GM19397 (cell line): ENCODE data around the gene CMTM4.
A peak's percentile ranks its signal among the peaks of the same experiment; 100 is the strongest.
"Not testable (repeated sequence)": the region's sequence is repeated elsewhere in the genome, so short reads cannot be mapped to it uniquely, and the experiment has no call there.

Source experiments
- ATAC-seq: cut with Tn5 transposase; IDR thresholded peaks from one replicate; pipeline ENCODE4 v1.9.1; 2021; ENCODE audit warnings: mild to moderate bottlenecking, moderate library complexity; ENCODE audit not compliant: unreplicated experiment

Gene CMTM4

DNA sequence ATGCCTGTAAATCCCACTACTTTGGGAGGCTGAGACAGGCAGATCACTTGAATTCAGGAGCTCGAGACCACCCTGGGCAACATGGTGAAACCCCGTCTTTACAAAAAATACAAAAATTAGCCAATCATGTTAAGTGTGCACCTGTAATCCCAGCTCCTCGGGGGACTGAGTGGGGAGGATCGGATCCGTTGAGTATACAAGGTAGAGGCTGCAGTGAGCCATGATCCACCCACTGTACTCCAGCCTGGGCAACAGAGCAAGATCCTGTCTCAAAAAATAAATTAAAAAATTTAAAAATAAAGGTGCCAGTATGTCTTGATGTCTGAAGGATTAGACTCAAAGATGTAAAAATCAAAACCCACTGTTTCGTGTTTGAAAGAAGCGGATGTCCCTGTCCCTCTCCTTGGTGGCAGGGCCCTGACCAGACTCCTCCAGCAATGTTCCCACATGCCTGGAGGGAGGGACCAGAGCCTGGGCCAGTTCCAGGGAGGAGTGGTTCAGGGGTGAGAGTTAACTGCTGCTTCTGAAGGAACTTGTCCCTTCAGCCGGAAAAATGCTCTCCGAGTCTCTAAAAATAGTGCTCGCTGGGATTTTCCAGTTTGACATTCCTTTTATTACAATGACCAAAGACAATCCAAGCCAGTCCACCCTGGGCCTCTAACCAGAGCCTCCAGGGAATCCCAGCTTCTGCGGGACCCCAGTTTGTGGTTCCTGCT is 9.4 kb upstream of the CMTM4 start:
- ATAC-seq = no peak

DNA sequence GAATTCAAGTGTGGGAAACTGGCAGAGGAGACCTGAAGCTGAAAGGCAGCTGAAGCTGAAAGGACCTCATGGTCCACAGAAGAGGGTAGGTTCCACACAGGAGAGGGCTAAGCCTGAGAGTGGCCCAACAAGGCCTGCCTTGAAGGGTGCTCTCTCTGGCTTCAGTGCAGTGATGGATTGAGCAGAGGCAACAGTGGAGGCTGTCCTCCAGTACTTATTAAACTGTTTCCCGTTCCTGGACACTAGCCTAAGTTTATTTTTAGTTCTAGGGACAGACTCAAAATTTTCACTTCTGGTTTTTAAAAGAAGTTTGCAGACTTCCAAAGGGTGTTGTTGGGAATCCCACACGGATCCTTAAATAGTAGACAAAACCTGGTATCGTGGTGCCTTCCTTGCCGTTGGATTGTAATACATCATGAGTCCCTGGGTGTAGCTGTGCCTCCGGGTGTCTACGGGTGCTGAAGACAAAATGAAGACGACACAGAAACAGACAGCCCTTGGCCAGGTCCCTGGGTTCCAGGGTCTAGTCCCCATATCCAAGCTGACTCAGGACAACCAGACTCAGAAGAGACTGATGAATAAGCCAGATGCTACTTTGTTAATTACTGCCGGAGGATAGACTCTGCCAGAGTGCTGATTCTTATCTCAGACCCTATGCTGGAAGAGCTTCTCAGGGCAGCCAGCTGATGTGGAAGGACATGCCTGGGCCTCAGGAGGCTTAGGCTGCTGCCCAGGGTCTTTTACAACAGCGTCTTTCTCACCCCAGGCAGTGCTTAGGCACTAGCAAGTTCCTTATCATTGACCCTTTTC is 7.1 kb upstream of the CMTM4 start:
- no peak for ATAC-seq

DNA sequence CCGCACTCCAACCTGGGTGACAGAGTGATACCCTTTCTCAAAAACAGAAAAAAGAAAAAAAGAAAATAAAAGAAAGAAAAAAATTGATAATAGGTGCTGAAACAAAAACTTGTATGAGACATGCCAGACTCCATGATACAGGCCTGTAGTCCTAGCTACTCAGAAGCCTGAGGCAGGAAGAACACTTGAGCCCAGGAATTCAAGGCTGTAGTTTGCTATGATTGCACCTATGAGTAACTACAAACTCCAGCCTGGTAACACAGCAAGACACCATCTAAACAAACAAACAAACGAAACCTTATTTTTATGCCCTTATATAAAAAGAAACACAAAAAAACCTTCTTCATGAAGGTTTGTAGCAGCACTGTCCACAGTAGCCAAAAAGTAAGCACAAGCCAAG is 5.0 kb upstream of the CMTM4 start:
- no peak for ATAC-seq

DNA sequence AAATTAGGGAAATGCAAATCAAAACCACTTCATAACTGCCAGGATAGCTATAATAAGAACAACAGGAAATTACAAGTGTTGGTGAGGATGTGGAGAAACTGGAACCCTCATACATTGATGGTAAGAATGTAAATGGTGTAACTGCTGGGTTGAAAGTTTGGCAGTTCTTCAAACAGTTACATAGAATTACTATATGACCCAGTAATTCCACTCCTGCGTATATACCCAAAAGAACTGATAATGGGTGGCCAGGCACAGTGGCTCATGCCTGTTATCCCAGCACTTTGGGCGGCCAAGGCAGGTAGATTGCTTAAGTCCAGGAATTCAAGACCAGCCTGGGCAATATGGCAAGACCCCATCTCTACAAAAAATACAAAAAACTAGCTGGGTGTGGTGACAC is 4.5 kb upstream of the CMTM4 start:
- no peak for ATAC-seq

DNA sequence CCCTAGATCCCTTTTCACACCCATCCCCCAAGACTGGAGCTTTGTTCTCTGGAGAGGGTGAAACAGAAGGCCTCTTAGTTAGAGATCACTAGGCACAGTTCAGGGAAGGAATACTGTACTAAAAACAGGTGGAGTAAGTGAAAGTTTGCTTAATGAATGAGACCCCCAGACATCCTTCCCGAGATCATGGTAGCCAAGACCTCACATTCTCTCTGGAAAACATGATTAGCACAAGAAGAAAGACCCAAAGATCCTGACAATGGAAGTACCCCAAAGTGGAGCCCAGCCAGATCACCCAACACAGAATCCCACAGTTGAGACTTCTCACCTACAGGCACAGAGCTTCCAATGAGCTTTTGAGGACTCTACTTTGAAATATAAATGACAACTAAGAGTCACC is 3.4 kb upstream of the CMTM4 start:
- no peak for ATAC-seq

DNA sequence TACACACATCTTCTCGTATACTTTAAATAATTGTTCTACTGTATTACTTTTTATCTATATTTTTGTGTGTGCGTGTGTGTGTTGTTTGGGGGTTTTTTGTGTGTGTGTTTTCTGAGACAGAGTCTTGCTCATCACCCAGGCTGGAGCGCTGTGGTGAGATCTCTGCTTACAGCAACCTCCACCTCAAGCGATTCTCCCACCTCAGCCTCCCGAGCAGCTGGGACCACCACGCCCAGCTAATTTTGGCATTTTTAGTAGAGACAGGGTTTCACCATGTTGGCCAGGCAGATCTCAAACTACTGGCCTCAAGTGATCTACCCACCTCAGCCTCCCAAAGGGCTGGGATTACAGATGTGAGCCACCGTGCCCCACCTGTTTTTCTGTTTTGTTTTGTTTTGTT is 1.5 kb upstream of the CMTM4 start:
- ATAC-seq = no peak

DNA sequence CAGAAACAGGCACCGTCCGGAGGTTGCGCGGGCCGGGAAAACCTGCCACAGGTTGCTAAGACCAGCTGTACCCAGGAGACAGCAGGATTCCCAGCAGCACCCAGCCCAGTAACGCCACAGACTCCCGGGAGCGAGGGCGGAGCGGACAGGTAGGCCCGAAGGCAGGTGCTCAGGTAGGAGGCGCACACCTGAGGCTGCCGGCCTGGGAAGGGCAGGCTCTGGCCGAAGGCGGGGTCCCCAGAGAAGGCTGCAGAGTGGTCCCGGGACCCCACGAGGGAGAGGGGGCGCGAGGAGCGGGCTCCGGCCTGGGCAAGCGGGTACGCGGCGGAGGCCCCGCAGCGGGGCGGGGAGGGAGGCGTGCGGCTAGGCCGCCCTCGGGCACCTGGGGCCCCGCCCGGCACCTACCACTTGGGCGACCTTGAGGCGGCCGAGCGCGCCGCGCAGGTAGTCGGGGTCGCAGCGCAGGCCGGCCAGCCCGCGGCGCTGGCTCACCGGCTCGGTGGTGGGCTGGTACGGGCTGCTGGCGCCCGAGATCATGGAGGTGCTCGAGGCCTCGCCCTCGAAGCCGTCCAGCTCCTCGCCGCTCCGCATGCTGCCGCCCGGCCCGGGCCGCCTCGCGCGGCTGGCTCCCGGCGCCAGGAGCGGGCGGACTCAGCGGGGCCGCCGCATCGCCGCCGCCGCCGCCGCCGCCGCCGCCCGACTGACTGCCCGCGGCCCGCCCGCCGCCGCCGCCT is 441 bp downstream of the CMTM4 start:
- peak; percentile 45 for ATAC-seq

DNA sequence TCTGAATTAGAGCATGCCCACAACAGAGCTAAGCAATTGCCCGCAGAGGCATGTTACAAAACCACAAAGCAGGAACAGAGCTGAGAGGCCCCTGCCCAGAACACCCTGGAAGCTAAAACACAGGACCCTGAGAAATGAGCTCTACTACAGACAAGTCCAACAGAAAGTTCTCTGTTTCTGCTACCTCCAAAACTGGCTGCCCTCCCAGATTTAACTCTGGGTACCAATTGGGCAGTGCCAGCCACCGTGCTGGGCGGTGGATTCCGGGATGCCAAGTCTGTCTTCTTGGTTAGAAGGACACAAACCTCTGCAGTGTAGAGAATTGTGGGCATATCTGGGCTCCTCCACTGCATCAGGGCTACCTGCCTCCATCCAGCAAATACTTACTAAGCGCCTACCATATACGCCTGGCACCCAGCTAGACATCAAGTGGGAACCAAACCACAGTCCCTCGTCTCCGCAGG is 1.0 kb downstream of the CMTM4 start:
- ATAC-seq = no peak

DNA sequence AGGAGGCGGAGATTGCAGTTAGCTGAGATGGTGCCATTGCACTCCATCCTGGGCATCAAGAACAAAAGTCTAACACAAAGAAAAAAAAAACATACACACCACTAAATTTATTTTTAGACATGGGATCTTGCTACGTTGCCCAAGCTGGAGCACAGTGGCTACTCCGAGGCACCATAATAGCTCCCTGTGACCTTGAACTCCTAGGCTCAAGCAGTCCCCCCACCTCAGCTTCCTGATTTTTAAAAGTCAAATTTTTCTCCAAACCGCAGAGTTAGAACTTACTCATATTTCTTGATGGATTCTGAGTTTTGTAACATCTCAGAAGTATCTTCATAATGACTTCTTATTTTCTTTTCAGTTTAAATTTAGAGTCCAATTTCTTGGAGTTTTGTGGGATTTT is 3.4 kb downstream of the CMTM4 start:
- ATAC-seq = no peak

DNA sequence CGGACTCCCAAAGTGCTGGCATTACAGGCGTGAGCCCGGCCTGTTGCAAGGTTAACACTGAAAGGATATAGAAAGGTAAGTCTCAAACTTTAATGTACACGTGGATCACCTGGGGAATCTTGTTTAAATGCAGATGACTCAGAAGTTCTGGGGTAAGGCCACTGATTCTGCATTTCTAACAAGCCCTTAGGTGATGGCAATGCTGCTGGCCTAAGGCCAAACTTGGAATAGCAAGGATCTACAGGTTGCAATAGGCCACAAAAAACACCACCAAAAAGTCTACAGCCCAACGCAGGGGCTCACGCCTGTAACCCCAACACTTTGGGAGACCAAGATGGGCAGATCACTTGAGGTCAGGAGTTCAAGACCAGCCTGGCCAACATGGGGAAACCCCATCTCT is 4.2 kb downstream of the CMTM4 start:
- no peak for ATAC-seq

DNA sequence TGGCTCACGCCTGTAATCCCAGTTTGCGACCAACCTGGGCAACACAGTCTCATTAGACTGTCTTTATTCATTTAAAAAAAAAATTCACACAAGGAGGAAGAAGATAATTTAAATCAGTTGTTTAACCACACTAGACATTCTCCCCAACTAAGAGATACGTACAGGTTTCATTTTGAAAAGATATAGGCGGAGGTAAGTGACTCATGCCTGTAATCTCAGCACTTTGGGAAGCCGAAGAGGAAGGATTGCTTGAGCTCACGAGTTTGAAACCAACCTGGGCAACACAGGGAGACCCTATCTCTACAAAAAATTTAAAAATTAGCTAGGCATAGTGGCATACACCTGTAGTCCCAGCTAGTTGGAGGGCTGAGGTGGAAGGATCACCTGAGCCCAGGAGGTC is 5.3 kb downstream of the CMTM4 start:
- no peak for ATAC-seq

DNA sequence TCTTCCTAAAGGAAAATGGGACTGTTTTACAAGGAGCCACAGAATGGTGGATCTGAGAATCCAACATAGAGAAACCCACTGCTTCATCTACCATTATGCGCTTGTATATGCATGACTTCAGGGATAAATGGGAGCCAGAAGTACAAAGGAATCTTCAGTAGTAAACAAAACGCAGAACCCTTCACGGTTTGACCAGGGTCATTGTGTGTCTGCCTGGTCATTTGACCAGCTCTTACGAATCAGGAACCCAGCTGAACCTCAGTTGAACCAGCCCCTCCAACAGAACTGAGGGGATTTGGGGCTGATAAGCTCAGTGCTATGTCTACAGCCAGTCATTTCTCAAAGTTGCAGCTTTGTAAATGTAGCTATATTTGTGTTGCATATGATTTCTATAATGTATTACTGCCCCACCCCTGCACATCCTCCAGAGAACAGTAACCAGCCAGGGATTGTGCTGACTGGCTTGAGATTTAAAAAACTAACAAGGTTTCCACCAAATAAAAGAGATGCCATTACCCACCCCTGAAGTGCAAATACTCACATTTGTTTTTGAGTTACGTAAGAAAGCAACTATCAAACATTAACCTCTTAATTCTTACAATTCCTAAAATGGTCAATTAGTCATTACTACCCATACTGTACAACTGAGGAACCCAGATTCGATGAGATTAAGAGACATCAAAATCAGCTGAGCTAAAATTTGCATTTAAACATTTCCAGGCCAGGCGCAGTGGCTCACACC is 6.3 kb downstream of the CMTM4 start:
- ATAC-seq = no peak

DNA sequence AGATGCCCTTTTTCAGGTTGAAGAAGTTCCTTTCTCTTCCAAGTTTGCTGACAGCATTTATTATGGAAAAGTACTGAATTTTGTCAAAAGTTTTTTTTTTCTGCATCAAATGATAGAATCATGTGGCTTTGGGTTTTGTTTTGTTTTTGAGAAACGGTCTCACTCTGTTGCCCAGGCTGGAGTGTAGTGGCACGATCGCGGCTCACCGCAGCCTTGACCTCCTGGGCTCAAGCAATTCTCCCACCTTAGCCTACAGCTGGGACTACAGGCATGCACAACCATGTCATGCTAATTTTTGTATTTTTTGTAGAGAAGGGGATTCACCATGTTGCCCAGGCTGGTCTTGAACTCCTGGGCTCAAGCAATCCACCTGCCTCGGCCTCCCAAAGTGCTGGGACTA is 7.3 kb downstream of the CMTM4 start:
- no peak for ATAC-seq

DNA sequence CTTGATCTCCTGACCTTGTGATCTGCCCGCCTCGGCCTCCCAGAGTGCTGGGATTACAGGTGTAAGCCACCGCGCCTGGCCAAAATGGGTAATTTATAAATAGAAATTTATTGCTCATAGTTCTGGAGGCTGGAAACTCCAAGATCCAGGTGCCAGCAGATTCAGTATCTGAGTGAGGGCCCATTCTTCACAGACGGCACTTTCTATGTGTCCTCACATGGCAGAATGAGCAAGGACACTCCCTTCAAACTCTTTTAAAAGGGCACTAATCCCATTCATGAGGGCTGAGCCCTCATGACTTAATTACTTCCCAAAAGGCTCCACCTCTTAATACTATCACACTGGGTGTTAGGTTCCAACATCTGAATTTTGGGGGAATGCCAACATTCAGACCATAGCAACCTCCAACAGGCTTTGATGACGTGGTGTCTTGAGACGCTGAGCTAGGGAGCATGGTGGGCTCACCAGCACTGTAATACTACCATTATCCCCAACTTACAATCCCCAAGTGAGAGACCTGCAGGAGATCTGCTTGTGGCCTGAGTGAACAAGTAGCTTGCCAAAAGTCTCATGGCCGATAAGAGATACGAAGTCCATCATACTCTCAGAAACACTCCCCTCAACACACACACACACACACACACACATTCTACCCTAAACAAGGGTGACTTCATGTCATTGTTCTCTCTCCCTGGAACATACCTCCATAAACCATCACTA is 8.5 kb downstream of the CMTM4 start:
- no peak for ATAC-seq

DNA sequence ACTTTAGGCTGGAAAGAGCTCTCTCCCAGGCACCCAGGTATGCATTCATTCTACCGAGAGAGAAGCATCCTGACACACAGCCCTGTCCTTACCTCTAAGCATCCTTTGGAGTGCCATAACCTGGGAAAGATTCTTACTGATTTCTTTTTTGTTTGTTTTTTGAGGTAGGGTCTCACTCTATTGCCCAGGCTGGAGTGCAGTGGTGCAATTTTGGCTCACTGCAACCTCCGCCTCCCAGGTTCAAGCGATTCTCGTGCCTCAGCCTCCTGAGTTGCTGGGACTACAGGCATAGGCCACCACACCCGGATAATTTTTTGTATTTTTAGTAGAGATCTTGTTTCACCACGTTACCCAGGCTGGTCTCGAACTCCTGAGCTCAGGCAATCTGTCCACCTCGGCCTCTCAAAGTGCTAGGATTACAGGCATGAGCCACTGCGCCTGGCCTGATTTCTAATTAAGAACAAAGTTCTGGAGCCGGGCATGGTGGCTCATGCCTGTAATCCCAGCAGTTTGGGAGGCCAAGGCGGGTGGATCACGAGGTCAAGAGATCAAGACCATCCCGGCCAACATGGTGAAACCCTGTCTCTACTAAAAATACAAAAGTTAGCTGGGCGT is 10.9 kb downstream of the CMTM4 start:
- not testable (repeated sequence) for ATAC-seq

DNA sequence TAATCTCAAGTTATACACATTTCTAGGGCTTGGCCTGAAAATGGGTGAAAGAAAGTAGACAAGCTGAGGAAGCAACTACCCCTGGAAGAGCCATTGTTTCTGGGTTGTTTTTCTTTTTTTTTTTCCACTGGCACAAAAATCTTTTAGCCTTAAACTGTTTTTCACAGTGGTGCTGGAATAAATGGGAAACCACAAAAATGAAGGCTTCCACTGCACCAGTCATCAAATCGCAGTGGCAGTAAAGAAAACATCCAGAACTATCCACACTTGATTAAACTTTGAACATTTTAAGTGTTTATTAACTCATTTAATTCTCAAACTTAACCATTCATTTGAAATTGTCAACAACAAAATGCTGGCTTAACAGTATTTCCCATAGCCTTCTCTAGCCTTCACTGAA is 14.3 kb downstream of the CMTM4 start:
- ATAC-seq = no peak

DNA sequence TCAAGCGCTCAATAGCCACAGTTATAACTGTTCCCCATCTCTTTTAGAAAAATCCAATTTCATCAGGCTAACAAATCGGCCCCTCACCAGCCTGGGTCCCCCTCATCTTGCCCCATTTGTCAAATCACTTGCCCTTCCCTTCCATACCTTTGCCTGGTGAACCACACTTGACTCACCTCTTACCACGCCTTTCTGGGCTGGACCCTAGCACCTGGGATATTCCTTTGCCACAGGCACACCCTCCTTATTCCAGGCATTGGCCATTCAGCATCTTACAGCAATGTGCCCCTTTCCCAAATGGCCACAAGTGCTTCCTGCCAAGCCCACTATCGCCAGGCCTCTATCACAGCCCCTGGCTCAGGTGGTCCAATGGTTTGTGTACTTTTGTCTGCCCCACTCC is 14.9 kb downstream of the CMTM4 start:
- no peak for ATAC-seq

DNA sequence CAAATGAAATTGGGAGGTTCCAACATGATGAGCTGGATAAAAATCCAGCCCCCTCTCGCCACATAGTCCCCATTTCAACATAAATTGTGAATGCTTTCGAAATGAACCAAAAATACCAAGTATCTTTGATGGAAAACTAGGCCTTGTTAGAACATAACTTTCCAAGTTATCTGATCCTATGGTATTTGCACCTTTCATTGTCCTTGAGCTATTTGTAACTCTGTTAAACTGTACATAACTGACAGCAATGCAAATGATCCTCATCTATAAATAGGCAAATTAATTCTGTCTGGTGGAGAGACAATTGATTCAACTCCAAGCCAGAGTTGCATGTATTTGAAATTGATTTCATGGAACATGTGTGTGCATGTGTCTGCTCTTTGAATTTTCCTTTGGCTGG is 18.2 kb downstream of the CMTM4 start:
- ATAC-seq = no peak

DNA sequence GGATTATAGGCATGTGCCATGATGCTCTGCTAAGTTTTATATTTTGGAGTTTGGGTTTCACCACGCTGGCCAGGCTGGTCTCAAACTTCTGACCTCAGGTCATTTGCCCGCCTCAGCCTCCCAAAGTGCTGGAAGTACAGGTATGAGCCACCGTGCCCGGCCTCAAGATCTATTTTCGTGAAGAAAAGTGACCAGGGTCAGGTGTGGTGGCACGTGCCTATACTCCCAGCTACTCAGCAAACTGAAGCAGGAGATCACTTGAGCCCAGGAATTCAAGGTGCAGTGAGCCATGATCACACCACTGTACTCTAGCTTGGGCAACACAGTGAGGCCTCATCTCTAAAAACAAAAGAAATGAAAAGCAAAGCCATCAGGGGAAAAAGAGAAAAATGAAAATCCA is 18.7 kb downstream of the CMTM4 start:
- ATAC-seq = no peak

DNA sequence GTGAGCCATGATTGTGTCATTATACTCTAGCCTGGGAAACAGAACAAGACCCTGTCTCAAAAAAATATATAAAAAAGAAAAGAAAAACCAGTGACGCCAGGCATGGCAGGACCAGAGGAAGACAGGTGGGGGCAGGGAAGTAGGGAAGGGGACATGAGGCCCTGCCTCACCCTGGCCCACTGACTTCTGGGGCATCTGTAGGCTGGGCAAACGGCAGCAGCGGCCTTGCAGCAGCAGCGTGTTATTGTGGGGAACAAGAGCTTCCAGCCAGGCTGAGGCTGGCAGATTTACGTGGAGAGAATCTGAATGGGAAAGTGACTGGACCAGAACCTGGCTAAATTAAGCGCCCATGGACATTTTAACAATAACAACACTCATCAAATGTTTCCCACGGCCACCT is 19.4 kb downstream of the CMTM4 start:
- no peak for ATAC-seq
